ENCODE data around the gene SLC17A4. TPM values are rescaled to one million over a fixed set of nuclear protein-coding genes. Genes with fewer than 3 reads are reported as not detected.

Gene SLC17A4
- total RNA-seq, 4 donors from 2014 or later, result not detected

DNA sequence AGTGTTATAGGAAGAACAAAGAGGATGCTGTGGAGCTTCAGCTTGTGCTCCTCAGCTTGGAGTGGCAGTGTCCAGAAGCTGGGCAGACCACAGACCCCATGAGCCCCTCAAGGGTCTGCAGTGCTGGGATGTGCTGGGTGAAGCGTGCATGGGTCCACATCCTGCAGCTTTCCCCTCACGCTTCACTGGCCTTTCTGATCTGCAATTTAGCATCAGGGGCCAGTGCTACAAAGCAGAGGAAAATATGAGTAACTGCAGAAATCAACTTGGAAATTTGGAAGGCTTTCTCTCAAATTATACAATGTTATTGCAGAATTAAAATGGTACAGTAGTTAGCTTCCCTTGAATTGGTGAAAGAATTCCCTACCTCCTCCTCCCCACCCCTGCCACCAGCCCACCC, 10.1 kb downstream of the SLC17A4 start:
- TF ChIP-seq, protein P1, sequence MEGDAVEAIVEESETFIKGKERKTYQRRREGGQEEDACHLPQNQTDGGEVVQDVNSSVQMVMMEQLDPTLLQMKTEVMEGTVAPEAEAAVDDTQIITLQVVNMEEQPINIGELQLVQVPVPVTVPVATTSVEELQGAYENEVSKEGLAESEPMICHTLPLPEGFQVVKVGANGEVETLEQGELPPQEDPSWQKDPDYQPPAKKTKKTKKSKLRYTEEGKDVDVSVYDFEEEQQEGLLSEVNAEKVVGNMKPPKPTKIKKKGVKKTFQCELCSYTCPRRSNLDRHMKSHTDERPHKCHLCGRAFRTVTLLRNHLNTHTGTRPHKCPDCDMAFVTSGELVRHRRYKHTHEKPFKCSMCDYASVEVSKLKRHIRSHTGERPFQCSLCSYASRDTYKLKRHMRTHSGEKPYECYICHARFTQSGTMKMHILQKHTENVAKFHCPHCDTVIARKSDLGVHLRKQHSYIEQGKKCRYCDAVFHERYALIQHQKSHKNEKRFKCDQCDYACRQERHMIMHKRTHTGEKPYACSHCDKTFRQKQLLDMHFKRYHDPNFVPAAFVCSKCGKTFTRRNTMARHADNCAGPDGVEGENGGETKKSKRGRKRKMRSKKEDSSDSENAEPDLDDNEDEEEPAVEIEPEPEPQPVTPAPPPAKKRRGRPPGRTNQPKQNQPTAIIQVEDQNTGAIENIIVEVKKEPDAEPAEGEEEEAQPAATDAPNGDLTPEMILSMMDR (IDR thresholded peaks at IDR 0.05), result no peak
- ATAC-seq (ENCODE audit: low FRiP score), result no peak
- DNase-seq (ENCODE audit: low spot score), result no peak

DNA sequence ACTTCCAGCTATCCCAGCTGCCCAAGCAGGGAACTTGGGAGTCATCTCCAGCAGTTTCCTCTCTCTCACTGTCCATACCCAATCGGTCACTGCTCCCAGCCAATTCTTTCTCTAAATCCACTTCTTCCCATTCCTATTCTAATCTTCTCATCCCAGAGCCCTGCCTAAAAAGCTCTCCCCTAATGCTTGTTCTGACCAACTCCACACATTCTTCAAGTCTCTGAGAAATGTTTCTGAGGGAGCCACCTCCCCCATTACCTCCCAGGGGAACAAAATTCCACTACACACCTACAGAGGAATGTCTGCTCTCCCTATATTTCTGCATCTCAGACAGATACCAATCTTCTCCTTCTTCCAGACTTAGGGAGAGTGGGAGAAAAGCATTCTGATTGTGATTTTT, 14.0 kb downstream of the SLC17A4 start:
- DNase-seq (ENCODE audit: low spot score) (no peak), ATAC-seq (ENCODE audit: low FRiP score) (no peak)
- TF ChIP-seq, protein P1 (IDR thresholded peaks at IDR 0.05), result no peak

DNA sequence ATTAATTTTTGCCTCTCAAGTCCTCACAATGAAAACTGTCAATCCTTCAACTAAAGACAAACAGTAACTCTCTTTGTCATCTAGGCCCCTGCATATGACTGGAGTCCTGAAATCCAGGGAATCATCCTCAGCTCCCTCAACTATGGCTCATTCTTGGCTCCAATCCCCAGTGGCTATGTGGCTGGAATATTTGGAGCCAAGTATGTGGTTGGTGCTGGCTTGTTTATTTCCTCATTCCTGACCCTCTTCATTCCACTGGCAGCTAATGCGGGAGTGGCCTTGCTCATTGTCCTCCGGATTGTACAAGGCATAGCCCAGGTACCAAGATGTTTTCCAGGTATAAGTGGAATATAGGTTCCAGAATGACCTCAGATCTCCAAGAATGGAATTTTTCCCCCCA, 15.4 kb downstream of the SLC17A4 start:
- DNase-seq (ENCODE audit: low spot score), result no peak
- no peak for ATAC-seq (ENCODE audit: low FRiP score)
- TF ChIP-seq, protein P1 (IDR thresholded peaks at IDR 0.05), result no peak

DNA sequence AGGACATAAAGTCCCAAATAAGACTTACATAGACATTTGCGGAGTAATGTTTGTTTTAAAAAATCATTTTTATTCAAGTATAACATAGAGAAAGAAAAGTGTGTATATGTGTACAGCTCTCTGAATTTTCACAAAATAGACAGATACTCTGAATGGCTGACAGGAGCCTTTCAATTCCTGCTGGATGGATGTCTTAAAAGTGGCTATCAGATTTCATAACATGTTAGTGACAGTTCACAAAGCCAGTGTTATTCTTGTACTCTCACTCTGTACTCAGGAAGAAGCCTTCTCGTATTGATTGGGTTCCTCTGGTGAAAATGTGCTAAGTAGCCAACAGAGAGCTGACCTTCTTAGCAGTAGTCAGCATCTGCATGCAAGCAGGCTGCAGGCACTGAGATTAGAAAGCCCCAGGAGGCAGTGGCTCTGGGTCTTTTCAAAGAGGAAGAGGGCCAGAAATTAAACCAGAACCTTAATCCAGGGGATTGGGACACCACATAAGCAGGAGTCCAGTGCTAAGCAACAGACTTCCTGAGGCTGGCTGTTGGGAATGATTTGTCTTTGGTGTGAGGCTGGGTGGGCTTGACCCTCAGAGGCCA, 19.7 kb downstream of the SLC17A4 start:
- TF ChIP-seq, protein P1 (IDR thresholded peaks at IDR 0.05), result no peak
- DNase-seq (ENCODE audit: low spot score) (no peak), ATAC-seq (ENCODE audit: low FRiP score) (no peak)

DNA sequence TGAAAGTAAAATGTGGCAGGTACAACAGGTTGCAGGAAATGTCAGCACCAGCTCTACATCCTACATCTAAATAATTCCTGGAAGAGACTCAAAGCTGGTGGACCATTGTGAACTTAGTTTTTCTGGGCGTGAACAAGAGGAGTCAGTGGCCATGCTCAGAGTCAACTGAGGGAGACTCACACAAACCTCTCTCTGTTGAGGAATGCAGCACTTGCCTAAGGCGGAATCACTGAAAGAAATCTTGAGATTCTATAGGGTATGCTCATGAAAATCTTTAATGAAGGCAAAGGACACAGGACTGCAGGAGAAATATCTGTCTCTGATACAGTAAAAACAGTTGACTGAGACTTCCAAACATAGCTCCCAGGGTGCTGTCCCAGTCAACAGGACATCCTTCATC, 22.5 kb downstream of the SLC17A4 start:
- TF ChIP-seq, protein P1 (IDR thresholded peaks at IDR 0.05), result no peak
- DNase-seq (ENCODE audit: low spot score) (no peak), ATAC-seq (ENCODE audit: low FRiP score) (no peak)

DNA sequence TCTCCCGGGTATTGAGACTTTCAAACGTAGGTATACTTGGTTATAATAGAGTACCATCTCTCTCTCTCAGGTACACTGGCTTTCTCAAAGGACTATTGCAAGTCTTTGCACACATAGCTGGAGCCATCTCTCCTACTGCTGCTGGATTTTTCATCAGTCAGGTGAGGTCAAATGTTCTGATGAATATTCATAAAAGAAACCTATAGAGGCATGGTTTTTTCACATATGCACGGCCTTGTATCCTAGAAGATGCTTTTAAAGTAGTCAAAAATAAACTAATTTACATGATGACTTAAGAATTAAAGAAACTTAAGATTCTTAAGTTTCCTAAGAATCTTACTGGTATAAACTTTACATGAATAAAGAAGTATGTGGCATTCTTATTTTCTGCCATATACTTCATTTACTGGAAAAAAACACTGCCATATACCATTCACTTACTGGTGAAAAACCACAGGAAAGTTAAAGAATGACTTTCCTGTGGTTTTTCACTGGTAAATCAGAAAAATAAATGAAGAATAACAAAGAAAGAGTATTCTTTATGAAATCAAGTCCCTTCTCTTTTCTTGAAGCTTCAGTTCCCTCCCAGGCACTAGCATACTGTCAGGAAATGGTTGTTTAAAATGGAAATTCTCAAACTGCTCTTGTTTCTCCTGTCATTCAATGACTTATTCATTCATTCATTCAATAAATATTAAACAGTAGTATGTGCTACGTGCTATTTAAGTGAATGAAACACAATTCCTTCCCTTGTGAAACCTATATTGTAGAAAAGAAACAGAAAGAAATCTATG, 23.5 kb downstream of the SLC17A4 start:
- DNase-seq (ENCODE audit: low spot score) (no peak), ATAC-seq (ENCODE audit: low FRiP score) (no peak)

More for the DNA sequence above, 23.5 kb downstream of the SLC17A4 start:
- TF ChIP-seq, protein P1 (IDR thresholded peaks at IDR 0.05), result no peak

Measured in omental fat pad (tissue), 4 donors.